Peyer's patch (tissue), 4 donors: Measurements from ENCODE around the gene ONECUT3. TPM values are rescaled to one million over a fixed set of nuclear protein-coding genes. Genes with fewer than 3 reads are reported as not detected.

Source experiments
- DNase-seq, 3 donors: peaks; one replicate each; pipeline ENCODE4 v3.0.0-alpha.2; 2017 to 2019
- H3K27ac ChIP-seq, 4 donors: fragments of 200-600 bp; sonication (generic); one replicate each; pipeline ENCODE4 v1.5.1; 2016 to 2019
- H3K27me3 ChIP-seq, 2 donors: fragments of 200-600 bp; sonication (generic); one replicate each; pipeline ENCODE4 v1.5.1; 2019
- H3K36me3 ChIP-seq, 3 donors: fragments of 200-600 bp; sonication (generic); one replicate each; pipeline ENCODE4 v1.5.1; 2016 to 2019
- H3K4me1 ChIP-seq, 4 donors: fragments of 200-600 bp; sonication (generic); one replicate each; pipeline ENCODE4 v1.5.1; 2016 to 2019
- H3K4me3 ChIP-seq, 4 donors: fragments of 200-600 bp; sonication (generic); 1 replicate in 3 of 4; 2 replicates in 1 of 4; pipeline ENCODE4 v1.5.1; 2016 to 2019; ENCODE audit warnings: mild to moderate bottlenecking in 1 of 4
- H3K9me3 ChIP-seq, 4 donors: fragments of 200-600 bp; sonication (generic); one replicate each; pipeline ENCODE4 v1.5.1; 2016 to 2019; ENCODE audit warnings: mild to moderate bottlenecking in 1 of 4
- POLR2A ChIP-seq, 2 donors: fragments of 450-650 bp; IDR thresholded peaks; one replicate each; pipeline ENCODE4 v1.5.1; 2017; ENCODE audit warnings: antibody characterized with exemption in 2 of 2, mild to moderate bottlenecking in 2 of 2, moderate library complexity in 2 of 2
- total RNA-seq, 4 donors: library from RNA; depleted of rRNA; stranded (reverse); fragments of >200 nt; gene quantifications; one replicate each; pipeline ENCODE4 v1.1.0, GENCODE V29; 2016
- TF ChIP-seq, protein P1 (sequence below), 6 experiments: fragments of 450-650 bp in 4 of 6; fragments of 200-600 bp in 2 of 6; sonication (generic) in 1 of 6; IDR thresholded peaks; one replicate each; pipeline ENCODE4 v1.5.1; 2017 to 2019; ENCODE audit warnings: antibody characterized with exemption in 6 of 6, mild to moderate bottlenecking in 3 of 6, moderate library complexity in 1 of 6

Gene ONECUT3
- total RNA-seq, 4 donors from 2014 or later: 0.27 to 0.28 TPM; not detected in 2

DNA sequence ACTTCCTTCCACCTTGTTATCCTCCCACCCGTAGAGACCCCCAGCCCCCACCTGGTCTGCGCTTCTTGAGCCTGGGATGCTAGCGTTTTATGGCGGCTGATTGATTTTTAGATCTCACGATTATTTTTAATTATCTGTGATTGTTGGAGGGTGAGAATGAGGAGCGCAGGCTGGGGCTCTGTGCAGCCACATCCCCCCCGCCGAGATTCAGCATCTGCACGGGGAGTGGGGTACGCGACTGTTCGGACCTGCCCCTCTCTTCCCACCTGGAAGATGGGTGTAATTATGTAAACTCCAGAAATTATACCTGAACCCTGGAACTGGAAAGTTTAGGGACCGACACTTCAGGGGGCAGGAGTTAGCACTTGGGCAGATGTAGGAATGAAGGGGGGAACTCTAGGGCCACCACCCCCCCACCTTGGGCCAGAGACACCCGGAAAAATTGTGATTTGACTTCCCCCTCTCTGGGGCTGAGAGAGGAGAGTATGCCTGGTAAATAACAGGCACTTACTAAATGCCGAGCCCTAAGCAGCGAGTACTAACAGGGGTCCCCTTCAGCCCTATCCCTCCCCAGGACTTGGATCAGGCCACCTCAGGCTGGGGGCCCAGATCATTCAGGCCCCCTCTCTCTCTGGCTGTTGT lies 1.8 kb upstream of the ONECUT3 start:
- Histone ChIP-seq H3K27me3 (peaks cover 0 to 85% of the 10 kb centered on the region in 2 donors), H3K27ac (no peak overlapping the region), H3K36me3 (no peaks in the 10 kb centered on the region), H3K9me3 (no peaks in the 10 kb centered on the region), H3K4me3 (no peak overlapping the region), H3K4me1 (peaks cover 8 to 36% (median 25%) of the 10 kb centered on the region in 4 donors)
- no peak for DNase-seq
- TF ChIP-seq, protein P1, sequence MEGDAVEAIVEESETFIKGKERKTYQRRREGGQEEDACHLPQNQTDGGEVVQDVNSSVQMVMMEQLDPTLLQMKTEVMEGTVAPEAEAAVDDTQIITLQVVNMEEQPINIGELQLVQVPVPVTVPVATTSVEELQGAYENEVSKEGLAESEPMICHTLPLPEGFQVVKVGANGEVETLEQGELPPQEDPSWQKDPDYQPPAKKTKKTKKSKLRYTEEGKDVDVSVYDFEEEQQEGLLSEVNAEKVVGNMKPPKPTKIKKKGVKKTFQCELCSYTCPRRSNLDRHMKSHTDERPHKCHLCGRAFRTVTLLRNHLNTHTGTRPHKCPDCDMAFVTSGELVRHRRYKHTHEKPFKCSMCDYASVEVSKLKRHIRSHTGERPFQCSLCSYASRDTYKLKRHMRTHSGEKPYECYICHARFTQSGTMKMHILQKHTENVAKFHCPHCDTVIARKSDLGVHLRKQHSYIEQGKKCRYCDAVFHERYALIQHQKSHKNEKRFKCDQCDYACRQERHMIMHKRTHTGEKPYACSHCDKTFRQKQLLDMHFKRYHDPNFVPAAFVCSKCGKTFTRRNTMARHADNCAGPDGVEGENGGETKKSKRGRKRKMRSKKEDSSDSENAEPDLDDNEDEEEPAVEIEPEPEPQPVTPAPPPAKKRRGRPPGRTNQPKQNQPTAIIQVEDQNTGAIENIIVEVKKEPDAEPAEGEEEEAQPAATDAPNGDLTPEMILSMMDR (IDR thresholded peaks at IDR 0.05): no peak
- no peak for TF ChIP-seq POLR2A (IDR thresholded peaks at IDR 0.05)

DNA sequence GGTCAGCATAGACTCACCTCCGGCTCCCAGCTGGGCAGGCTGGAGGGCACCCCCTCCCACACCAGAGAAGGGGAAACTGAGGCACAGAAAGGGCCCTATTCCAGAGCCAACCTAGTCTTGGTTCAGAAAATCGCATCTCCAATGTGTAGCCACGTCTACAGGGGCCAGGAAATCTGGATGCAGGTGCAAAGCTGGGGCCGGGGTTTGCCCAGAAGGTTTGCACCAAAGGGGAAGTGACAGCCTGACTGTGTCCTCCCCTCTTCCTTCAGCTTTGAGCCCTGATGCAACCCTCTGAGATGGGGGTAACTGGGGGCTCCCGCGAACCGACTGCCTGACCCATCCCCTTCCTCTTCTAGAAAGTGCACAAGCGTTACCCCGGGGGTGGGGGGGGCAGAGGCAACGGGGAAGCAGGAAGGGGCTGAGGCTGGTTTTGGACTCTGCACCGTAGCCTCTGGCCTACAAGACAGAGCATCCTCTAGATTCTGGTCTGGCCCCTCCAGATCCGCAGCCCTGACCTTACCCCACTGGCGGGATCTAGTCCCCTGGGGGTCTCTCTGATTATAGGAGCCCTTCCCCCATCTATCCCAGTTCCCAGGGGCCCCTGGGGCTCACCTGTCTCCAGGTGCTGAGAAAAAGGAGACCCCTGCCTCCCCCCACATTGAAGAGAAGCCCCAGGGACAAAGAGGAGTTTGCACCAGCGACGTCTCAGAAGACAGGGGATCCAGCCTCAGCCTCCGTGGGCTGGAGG lies 1.1 kb upstream of the ONECUT3 start:
- Histone ChIP-seq H3K9me3 (no peaks in the 10 kb centered on the region), H3K4me3 (no peak overlapping the region), H3K27ac (no peak overlapping the region), H3K36me3 (no peaks in the 10 kb centered on the region), H3K27me3 (peaks cover 0 to 83% of the 10 kb centered on the region in 2 donors), H3K4me1 (peaks cover 8 to 34% (median 26%) of the 10 kb centered on the region in 4 donors)
- DNase-seq: no peak
- no peak for TF ChIP-seq POLR2A (IDR thresholded peaks at IDR 0.05)
- TF ChIP-seq, protein P1 (IDR thresholded peaks at IDR 0.05): no peak

- H3K27ac ChIP-seq: no peak overlapping the region
- H3K9me3 ChIP-seq: no peaks in the 10 kb centered on the region
- H3K36me3 ChIP-seq: no peaks in the 10 kb centered on the region
- TF ChIP-seq, protein P1 (IDR thresholded peaks at IDR 0.05): no peak
- no peak for TF ChIP-seq POLR2A (IDR thresholded peaks at IDR 0.05)
- no peak overlapping the region for H3K4me3 ChIP-seq
- peaks cover 0 to 81% of the 10 kb centered on the region in 2 donors for H3K27me3 ChIP-seq
- peaks cover 6 to 26% (median 17%) of the 10 kb centered on the region in 4 donors for H3K4me1 ChIP-seq
- DNase-seq: no peak
Observed at GRCh38 chr19:1754018-1754635, 821 bp downstream of the ONECUT3 start.

GRCh38 chr19:1754636-1755466 lies 1.5 kb downstream of the ONECUT3 start:
- no peaks in the 10 kb centered on the region for H3K9me3 ChIP-seq
- H3K4me1 ChIP-seq: peaks cover 1 to 19% (median 10%) of the 10 kb centered on the region in 4 donors
- no peak overlapping the region for H3K27ac ChIP-seq
- peaks cover 0 to 81% of the 10 kb centered on the region in 2 donors for H3K27me3 ChIP-seq
- TF ChIP-seq, protein P1 (IDR thresholded peaks at IDR 0.05): no peak
- no peak for TF ChIP-seq POLR2A (IDR thresholded peaks at IDR 0.05)
- H3K36me3 ChIP-seq: no peaks in the 10 kb centered on the region
- no peak overlapping the region for H3K4me3 ChIP-seq
- no peak for DNase-seq

DNA sequence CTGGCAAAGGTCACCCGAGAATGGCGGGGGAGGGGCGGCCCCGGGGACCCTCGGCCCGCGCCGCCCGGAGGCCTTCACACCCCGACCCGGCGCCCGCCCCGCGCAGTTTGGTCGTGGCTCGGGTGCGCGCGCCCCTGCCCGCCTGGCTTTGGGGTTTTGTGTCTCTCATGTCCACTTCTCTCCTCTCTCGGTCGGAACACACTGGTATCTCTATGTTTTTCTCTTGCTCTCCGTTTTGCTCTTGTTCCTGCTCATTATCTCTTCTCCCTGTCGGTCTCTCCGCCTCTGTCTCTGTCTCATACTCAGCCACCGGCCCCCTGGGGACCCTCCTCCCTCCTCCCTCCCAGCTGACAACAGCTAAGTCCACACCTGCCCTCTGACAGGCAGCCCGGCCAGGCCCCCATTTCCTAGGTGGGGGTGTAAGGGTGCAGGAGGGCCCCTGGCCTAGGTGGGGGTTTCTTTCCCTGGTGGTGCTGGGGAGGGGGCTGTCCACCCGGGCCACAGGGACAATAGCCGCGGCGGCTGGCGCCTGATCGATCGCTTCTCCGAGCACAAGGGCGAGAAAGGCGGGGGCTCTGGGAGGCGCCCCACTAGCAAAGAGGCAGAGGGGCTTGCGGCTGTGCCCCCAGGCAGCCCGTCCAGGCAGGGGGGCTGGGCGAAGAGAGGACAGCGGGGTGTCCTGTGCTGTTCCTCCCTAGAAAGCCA lies 2.3 kb downstream of the ONECUT3 start:
- no peaks in the 10 kb centered on the region for H3K36me3 ChIP-seq
- H3K9me3 ChIP-seq: no peaks in the 10 kb centered on the region
- TF ChIP-seq, protein P1 (IDR thresholded peaks at IDR 0.05): no peak
- H3K4me3 ChIP-seq: no peak overlapping the region
- no peak for DNase-seq
- H3K27me3 ChIP-seq: peaks cover 0 to 81% of the 10 kb centered on the region in 2 donors
- H3K27ac ChIP-seq: no peak overlapping the region
- H3K4me1 ChIP-seq: peaks cover 0 to 15% (median 7%) of the 10 kb centered on the region in 4 donors
